Ovary (tissue), 10 donors: Measurements from ENCODE around the gene CNBD2. TPM values are rescaled to one million over a fixed set of nuclear protein-coding genes. Genes with fewer than 3 reads are reported as not detected.

Experiments
- DNase-seq, 5 donors: peaks; one replicate each; pipeline ENCODE4 v3.0.0-alpha.2; 2019 to 2020
- H3K27ac ChIP-seq, 2 donors: fragments of 200-600 bp; one replicate each; pipeline versions ENCODE4 v1.5.1 to v1.8.0; 2019 to 2022
- H3K27me3 ChIP-seq: fragments of 200-600 bp; one replicate; pipeline ENCODE4 v1.8.0; 2022
- H3K36me3 ChIP-seq: fragments of 200-600 bp; sonication (generic); one replicate; pipeline ENCODE4 v1.5.1; 2019
- H3K4me1 ChIP-seq: one replicate; pipeline ENCODE4 v1.8.1; 2013; ENCODE audit warnings: mild to moderate bottlenecking, moderate library complexity; ENCODE audit not compliant: insufficient read depth
- H3K4me3 ChIP-seq: fragments of 200-600 bp; sonication (generic); one replicate; pipeline ENCODE4 v1.5.1; 2017
- H3K9me3 ChIP-seq, 2 donors: fragments of 200-600 bp in 1 of 2; sonication (generic) in 1 of 2; one replicate each; pipeline versions ENCODE4 v1.5.1 to v1.8.1; 2013 to 2019; ENCODE audit warnings: mild to moderate bottlenecking in 1 of 2, moderate library complexity in 1 of 2
- CTCF ChIP-seq, 3 donors: fragments of 450-650 bp in 2 of 3; fragments of 200-600 bp in 1 of 3; IDR thresholded peaks; one replicate each; pipeline versions ENCODE4 v1.5.1 to v1.8.0; 2016 to 2022; ENCODE audit warnings: antibody characterized with exemption in 3 of 3, mild to moderate bottlenecking in 1 of 3
- EP300 ChIP-seq: sonication (generic); formaldehyde crosslinking; IDR thresholded peaks from one replicate; pipeline ENCODE4 v1.6.1; 2017; ENCODE audit warnings: antibody characterized with exemption
- POLR2A ChIP-seq: fragments of 450-650 bp; IDR thresholded peaks from one replicate; pipeline ENCODE4 v1.6.1; 2017; ENCODE audit warnings: antibody characterized with exemption, mild to moderate bottlenecking, moderate library complexity
- WGBS, 3 donors: extraction: QIAGEN DNeasy Blood & Tissue Kit in 1 of 3; methylation state at CpG; one replicate each; pipeline versions ENCODE4 v1.1.5 to v1.1.7; 2013 to 2017; 5-methylcytosine and 5-hydroxymethylcytosine counted together
- intact Hi-C, 4 donors: fragments of 100-400 bp; cut with DNase I; formaldehyde crosslinking; loops; one replicate each; pipeline versions ENCODE4 v1.11.0 to v1.15.1; 2022 to 2023
- long read RNA-seq, 3 donors: library from polyadenylated mRNA in 2 of 3; unstranded in 2 of 3; transcript quantifications; one replicate each; pipeline ENCODE4 v2.0.0 and lab custom pipeline, GENCODE V29; 2021 to 2026
- polyA plus RNA-seq, 2 donors: library from polyadenylated mRNA; stranded (reverse); fragments of 200-250 nt in 1 of 2; fragments of 350-450 nt in 1 of 2; fragmentation: Illumina TruSeq in 1 of 2; extraction: RNeasy Lipid Tissue Mini Kit (QIAGEN cat#74804) in 1 of 2; gene quantifications; one replicate each; pipeline ENCODE4 v1.2.3, GENCODE V29; 2013 to 2014
- total RNA-seq, 7 donors: library from RNA; depleted of rRNA in 2 of 7; stranded (reverse); fragments of >200 nt in 2 of 7; fragmentation: NEBNext Ultra II Directional in 3 of 7; extraction: Animal tissue kit (Norgen Biotek cat#: 25700) in 3 of 7; gene quantifications; one replicate each; pipeline versions ENCODE4 v1.1.0 to v1.2.4, GENCODE V29; 2016 to 2023
- donor health status: DM: no; HTN: no; CAD: no; lungs with moderate emphysema.
- donor health status: DM: no; HTN: no; CAD: no.
- donor health status: Bipolar disorder and iron deficiency.
- donor health status: DM: yes; HTN: yes; CAD: no.
- donor health status: DM: no; HTN: no; CAD: no.
- donor health status: DM: yes; HTN: yes; CAD: no.

Gene CNBD2
- total RNA-seq (1 to 10 TPM; 2.4 to 8.7 (median 4.5) TPM), polyA plus RNA-seq (1 to 10 TPM; 2.7 to 6.7 TPM)
- long read RNA-seq, donor 1, partial matches to known transcripts: 1 of 7 reads
- long read RNA-seq, donor 1, other reads (novel, unspliced or antisense): 4 of 7 reads
- long read RNA-seq, donor 2, partial matches to known transcripts: 0 of 3 reads
- long read RNA-seq, donor 2, other reads (novel, unspliced or antisense): 0 of 3 reads
- long read RNA-seq, donor 3, partial matches to known transcripts: 0 of 4 reads
- long read RNA-seq, donor 3, other reads (novel, unspliced or antisense): 1 of 4 reads

- TF ChIP-seq POLR2A (no peak), CTCF (IDR thresholded peaks at IDR 0.05) (no peak), EP300 (no peak)
- DNase-seq: no peak
- 83 to 87% (median 87%) methylated on average over 3 of the region's 3 CpGs for WGBS, 3 donors
- Histone ChIP-seq H3K4me3 (no peak within 1 kb of the TSS), H3K27ac (no peak within 1 kb of the TSS), H3K36me3 (no peaks in the 10 kb centered on the region), H3K9me3 (no peaks in the 10 kb centered on the region), H3K4me1 (no peaks in the 10 kb centered on the region), H3K27me3 (no peaks in the 10 kb centered on the region)
- intact Hi-C loops: no loop called here
Measured at GRCh38 chr20:35967979-35968640, at the start of gene CNBD2. Gene CNBD2 (plus strand): TSS chr20:35968590. CDS start chr20:35968763, 173 bp downstream.

- 92 to 99% (median 97%) methylated on average over 3 of the region's 3 CpGs for WGBS, 3 donors
- intact Hi-C loops: no loop called here
- no peak overlapping the region for H3K4me3 ChIP-seq
- DNase-seq: no peak
- H3K4me1 ChIP-seq: no peaks in the 10 kb centered on the region
- TF ChIP-seq EP300 (no peak), CTCF (IDR thresholded peaks at IDR 0.05) (no peak), POLR2A (no peak)
- no peaks in the 10 kb centered on the region for H3K27me3 ChIP-seq
- H3K27ac ChIP-seq: no peak overlapping the region
- H3K36me3 ChIP-seq: no peaks in the 10 kb centered on the region
- H3K9me3 ChIP-seq: no peaks in the 10 kb centered on the region
Measured at GRCh38 chr20:35920523-35920922, 47.9 kb upstream of the CNBD2 start.

GRCh38 chr20:35929301-35929700, 39.1 kb upstream of the CNBD2 start:
- H3K27ac ChIP-seq: no peak overlapping the region
- WGBS, 3 donors: 94 to 100% (median 97%) methylated on average over 2 of the region's 2 CpGs
- no peaks in the 10 kb centered on the region for H3K36me3 ChIP-seq
- H3K27me3 ChIP-seq: no peaks in the 10 kb centered on the region
- no peaks in the 10 kb centered on the region for H3K9me3 ChIP-seq
- no peak overlapping the region for H3K4me3 ChIP-seq
- no peaks in the 10 kb centered on the region for H3K4me1 ChIP-seq
- no peak for DNase-seq
- no peak for TF ChIP-seq POLR2A
- TF ChIP-seq EP300: no peak
- intact Hi-C loops: no loop called here

GRCh38 chr20:35934050-35934449, 34.3 kb upstream of the CNBD2 start:
- intact Hi-C loops: no loop called here

More at GRCh38 chr20:35934050-35934449, 34.3 kb upstream of the CNBD2 start:
- Histone ChIP-seq H3K4me1 (no peaks in the 10 kb centered on the region), H3K27ac (no peak overlapping the region), H3K27me3 (no peaks in the 10 kb centered on the region), H3K9me3 (no peaks in the 10 kb centered on the region), H3K4me3 (no peak overlapping the region), H3K36me3 (no peaks in the 10 kb centered on the region)
- TF ChIP-seq EP300 (no peak), CTCF (IDR thresholded peaks at IDR 0.05) (no peak), POLR2A (no peak)
- 87 to 91% (median 88%) methylated on average over 4 of the region's 4 CpGs for WGBS, 3 donors
- no peak for DNase-seq
